Type B pancreatic cell (in vitro differentiated cells): ENCODE data around the gene MLLT1. TPM values are rescaled to one million over a fixed set of nuclear protein-coding genes. Genes with fewer than 3 reads are reported as not detected.

Experiments used
- DNase-seq: peaks from one replicate; pipeline ENCODE4 v3.0.0; 2021; ENCODE audit warnings: mixed read lengths; ENCODE audit not compliant: unreplicated experiment; ENCODE audit errors: extremely low spot score
- H3K27ac Mint-ChIP-seq: 2 replicates; pipeline ENCODE4 v1.8.0; 2021; ENCODE audit warnings: mild to moderate bottlenecking, mixed read lengths
- H3K27me3 Mint-ChIP-seq: 2 replicates; pipeline ENCODE4 v1.8.0; 2021; ENCODE audit warnings: mixed read lengths
- H3K36me3 Mint-ChIP-seq: 2 replicates; pipeline ENCODE4 v1.8.0; 2021; ENCODE audit warnings: mixed read lengths
- H3K4me1 Mint-ChIP-seq: one replicate; pipeline ENCODE4 v1.8.0; 2021; ENCODE audit warnings: mixed read lengths; ENCODE audit not compliant: unreplicated experiment
- H3K4me3 Mint-ChIP-seq: 2 replicates; pipeline ENCODE4 v1.8.0; 2021; ENCODE audit warnings: mild to moderate bottlenecking, mixed read lengths
- H3K9me3 Mint-ChIP-seq: 2 replicates; pipeline ENCODE4 v1.8.0; 2021; ENCODE audit warnings: mixed read lengths
- total RNA-seq: library from RNA; stranded (reverse); gene quantifications from 2 replicates; pipeline ENCODE4 v1.2.1, GENCODE V29; 2021; ENCODE audit warnings: low replicate concordance
- TF ChIP-seq, protein P1 (sequence below): fragments of 200-600 bp; sonication (generic); conservative IDR thresholded peaks from 2 replicates; pipeline ENCODE4 v1.5.0; 2021; ENCODE audit warnings: antibody characterized with exemption, mild to moderate bottlenecking

MLLT1 gene
- total RNA-seq, 1 donor from 2014 or later = 106 TPM

- H3K27me3 Mint-ChIP-seq = no peaks in the 10 kb centered on the region
- peaks cover 8% of the 10 kb centered on the region for H3K4me1 Mint-ChIP-seq
- no peaks in the 10 kb centered on the region for H3K9me3 Mint-ChIP-seq
- TF ChIP-seq, protein P1, sequence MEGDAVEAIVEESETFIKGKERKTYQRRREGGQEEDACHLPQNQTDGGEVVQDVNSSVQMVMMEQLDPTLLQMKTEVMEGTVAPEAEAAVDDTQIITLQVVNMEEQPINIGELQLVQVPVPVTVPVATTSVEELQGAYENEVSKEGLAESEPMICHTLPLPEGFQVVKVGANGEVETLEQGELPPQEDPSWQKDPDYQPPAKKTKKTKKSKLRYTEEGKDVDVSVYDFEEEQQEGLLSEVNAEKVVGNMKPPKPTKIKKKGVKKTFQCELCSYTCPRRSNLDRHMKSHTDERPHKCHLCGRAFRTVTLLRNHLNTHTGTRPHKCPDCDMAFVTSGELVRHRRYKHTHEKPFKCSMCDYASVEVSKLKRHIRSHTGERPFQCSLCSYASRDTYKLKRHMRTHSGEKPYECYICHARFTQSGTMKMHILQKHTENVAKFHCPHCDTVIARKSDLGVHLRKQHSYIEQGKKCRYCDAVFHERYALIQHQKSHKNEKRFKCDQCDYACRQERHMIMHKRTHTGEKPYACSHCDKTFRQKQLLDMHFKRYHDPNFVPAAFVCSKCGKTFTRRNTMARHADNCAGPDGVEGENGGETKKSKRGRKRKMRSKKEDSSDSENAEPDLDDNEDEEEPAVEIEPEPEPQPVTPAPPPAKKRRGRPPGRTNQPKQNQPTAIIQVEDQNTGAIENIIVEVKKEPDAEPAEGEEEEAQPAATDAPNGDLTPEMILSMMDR = no peak
- no peak for DNase-seq
- H3K36me3 Mint-ChIP-seq = peaks cover 6% of the 10 kb centered on the region
- no peak overlapping the region for H3K4me3 Mint-ChIP-seq
- no peak overlapping the region for H3K27ac Mint-ChIP-seq
Observed at GRCh38 chr19:6213696-6214641, 65.8 kb downstream of the MLLT1 start.

DNA sequence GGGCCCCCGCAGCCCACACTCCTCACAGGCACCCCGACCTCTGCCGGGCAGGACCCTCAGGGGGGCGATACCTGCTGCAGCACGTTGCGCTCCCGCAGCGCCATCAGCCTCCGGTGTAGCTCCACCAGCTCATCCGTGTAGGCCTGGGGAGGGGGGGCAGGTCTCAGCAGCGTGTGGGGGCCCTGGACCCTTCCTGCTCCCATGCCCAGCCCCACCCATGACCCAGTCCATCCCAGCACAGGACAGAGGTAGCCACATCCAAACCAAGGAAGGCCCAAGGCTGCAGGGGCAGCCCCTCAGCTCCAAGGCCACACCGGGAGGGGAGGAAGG lies 66.5 kb downstream of the MLLT1 start:
- Mint-ChIP-seq H3K9me3 (no peaks in the 10 kb centered on the region), H3K27ac (no peak overlapping the region), H3K4me1 (peaks cover 8% of the 10 kb centered on the region), H3K36me3 (peaks cover 6% of the 10 kb centered on the region), H3K4me3 (no peak overlapping the region), H3K27me3 (no peaks in the 10 kb centered on the region)
- TF ChIP-seq, protein P1 = no peak
- DNase-seq = peak; percentile 72

GRCh38 chr19:6212403-6213265 lies 67.1 kb downstream of the MLLT1 start:
- peaks cover 11% of the 10 kb centered on the region for H3K4me1 Mint-ChIP-seq
- TF ChIP-seq, protein P1 = no peak
- no peaks in the 10 kb centered on the region for H3K27me3 Mint-ChIP-seq
- DNase-seq = peak; percentile 63
- no peak overlapping the region for H3K27ac Mint-ChIP-seq
- no peaks in the 10 kb centered on the region for H3K9me3 Mint-ChIP-seq
- no peak overlapping the region for H3K4me3 Mint-ChIP-seq
- peaks cover 6% of the 10 kb centered on the region for H3K36me3 Mint-ChIP-seq

- no peak overlapping the region for H3K4me3 Mint-ChIP-seq
- H3K27ac Mint-ChIP-seq = no peak overlapping the region
- H3K27me3 Mint-ChIP-seq = no peaks in the 10 kb centered on the region
- H3K36me3 Mint-ChIP-seq = peaks cover 4% of the 10 kb centered on the region
- DNase-seq = no peak
- no peaks in the 10 kb centered on the region for H3K9me3 Mint-ChIP-seq
- TF ChIP-seq, protein P1 = no peak
- H3K4me1 Mint-ChIP-seq = peaks cover 12% of the 10 kb centered on the region
Observed at GRCh38 chr19:6211632-6212402, 68.0 kb downstream of the MLLT1 start.
